B cell (primary cell): ENCODE results near the gene TMEM223.

ENCODE experiments used
- EZH2 ChIP-seq: IDR thresholded peaks from 2 replicates; pipeline ENCODE4 v1.6.1; 2012; ENCODE audit warnings: borderline replicate concordance, low read depth, mild to moderate bottlenecking, moderate library complexity, low read length; ENCODE audit not compliant: insufficient read depth, poor library complexity, severe bottlenecking
- TF ChIP-seq, protein P1 (sequence below): fragments of 200-600 bp; IDR thresholded peaks from one replicate; pipeline ENCODE4 v1.8.0; 2022; ENCODE audit warnings: antibody characterized with exemption, mild to moderate bottlenecking

DNA sequence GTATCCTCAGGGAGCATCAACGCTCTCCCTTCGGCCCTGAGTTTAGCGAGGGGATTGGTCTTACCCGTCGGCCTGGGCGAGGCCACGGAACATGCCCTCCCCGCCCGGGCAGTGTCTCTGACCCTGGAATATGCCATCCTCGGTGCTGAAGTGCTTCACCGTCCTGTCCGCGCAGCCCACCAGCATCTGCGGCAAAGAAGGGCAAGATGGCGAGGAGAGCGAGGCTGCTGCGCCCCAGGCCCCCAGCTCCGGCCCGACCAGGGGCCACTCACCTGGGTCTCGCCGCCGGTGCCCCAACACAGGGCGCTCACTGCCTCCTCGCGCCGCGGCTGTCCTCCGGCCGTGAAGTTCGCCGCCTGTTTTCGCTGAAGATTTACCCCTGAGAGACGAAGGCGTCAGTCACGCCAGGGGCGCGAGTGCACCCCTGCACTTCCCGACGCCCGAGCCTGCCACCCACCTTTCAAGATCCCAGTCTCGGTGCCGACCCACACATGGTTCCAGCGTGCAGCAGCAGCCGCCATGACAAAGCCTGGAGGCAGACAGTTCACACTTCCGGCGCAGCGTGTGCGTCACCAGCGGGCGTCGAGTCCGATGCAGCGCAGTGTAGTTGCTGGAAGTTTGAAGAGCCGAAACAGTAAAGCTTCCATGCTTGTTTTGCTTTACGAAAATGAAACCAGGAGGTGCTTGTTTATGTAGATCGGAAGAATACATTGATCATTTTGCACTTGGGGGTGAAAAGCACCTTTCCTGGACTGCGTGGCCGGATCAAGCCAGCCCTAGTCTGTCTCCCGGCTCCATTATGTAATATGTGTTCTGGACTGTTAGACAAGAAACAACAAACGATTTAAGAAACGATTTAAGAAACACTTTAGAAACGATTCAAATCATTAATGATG lies 47.5 kb upstream of the TMEM223 start, which contains the start of gene WDR74:
- TF ChIP-seq, protein P1, sequence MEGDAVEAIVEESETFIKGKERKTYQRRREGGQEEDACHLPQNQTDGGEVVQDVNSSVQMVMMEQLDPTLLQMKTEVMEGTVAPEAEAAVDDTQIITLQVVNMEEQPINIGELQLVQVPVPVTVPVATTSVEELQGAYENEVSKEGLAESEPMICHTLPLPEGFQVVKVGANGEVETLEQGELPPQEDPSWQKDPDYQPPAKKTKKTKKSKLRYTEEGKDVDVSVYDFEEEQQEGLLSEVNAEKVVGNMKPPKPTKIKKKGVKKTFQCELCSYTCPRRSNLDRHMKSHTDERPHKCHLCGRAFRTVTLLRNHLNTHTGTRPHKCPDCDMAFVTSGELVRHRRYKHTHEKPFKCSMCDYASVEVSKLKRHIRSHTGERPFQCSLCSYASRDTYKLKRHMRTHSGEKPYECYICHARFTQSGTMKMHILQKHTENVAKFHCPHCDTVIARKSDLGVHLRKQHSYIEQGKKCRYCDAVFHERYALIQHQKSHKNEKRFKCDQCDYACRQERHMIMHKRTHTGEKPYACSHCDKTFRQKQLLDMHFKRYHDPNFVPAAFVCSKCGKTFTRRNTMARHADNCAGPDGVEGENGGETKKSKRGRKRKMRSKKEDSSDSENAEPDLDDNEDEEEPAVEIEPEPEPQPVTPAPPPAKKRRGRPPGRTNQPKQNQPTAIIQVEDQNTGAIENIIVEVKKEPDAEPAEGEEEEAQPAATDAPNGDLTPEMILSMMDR, result no peak
- no peak for TF ChIP-seq EZH2
